GM21515 (cell line): ENCODE results near the gene RNF145.
"Not testable (repeated sequence)": the region's sequence is repeated elsewhere in the genome, so short reads cannot be mapped to it uniquely, and the experiment has no call there.

Experiments
- ATAC-seq: cut with Tn5 transposase; IDR thresholded peaks from one replicate; pipeline ENCODE4 v1.9.1; 2021; ENCODE audit not compliant: unreplicated experiment

RNF145 gene

DNA sequence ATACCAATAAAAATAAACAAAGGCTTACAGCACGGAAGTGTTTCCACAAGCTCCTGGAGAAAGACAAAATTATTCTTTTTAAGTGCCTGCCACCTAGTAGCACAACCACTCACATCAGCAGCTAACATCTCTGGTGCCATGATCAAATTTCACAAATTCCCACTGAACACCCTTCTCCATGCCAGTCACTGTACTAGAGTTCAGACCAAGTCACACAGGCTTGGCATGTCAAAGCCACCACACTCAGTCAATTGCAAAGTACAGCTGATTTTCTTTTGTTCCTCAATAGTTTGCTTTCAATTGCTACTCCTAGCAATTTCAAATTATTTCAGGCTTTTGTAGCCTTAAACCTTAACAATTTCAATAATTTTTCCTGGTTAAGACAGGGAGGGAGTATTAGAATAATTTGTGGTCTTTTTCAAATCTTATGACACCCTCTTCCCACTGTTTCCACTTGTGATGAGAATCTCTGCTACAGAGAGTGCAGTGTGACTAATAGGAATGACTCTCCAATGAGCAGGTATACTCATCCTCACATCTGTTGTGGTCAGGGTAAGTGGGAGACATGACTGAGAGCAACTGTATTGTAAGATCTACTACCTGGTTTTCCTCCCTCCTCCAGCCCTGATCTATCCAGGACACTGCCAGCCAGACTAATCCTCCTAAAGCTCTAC, 46.2 kb downstream of the RNF145 start:
- ATAC-seq, result no peak

- ATAC-seq, result no peak
Observed at GRCh38 chr5:159161361-159162214, 47.8 kb downstream of the RNF145 start.

DNA sequence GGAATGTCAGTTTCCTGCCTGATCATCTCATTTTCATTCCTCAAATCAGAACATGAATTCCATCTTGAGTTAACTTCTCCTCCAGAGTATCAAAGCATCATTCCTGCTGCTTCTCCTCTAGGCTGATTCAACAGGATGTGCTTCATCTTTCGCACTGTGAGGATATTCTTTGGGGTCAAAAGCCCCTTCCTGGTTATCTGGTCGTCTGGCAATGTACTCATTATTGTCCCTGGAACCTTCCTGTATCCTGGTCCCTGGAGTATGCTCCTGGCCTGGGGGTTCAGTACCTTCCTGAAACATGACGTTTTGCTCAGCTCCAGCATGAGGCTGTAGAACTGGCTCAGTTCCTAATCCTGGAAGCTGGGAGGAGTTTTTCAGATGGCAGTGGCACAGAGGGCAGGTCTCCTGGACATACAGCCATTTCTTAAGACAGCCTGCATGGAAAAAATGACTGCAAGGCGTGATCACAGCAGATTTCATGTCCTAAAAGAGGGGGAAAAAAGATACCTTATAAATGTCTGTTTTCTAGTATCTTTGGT, 50.7 kb downstream of the RNF145 start:
- not testable (repeated sequence) for ATAC-seq

DNA sequence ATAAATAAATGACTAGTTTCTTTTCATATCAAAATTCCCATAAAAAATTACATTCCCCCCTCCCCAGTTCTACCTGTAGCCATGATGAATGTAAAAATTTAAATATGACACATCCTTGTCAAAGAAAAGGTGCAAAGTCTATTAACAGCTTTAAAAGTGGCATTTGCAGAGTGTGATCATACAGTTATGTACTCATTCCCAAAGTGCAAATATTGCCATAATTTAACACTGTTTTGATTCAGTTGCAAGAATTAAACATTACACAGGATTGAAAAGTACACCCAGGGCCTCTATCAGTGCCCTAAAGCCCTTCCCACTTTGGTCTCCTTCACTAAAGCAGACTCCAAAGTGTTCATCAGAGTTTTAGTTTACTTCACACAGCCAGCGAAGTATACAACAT, 51.8 kb downstream of the RNF145 start:
- ATAC-seq, result no peak

GRCh38 chr5:159156426-159157238, 52.7 kb downstream of the RNF145 start:
- peak; percentile 84 for ATAC-seq

DNA sequence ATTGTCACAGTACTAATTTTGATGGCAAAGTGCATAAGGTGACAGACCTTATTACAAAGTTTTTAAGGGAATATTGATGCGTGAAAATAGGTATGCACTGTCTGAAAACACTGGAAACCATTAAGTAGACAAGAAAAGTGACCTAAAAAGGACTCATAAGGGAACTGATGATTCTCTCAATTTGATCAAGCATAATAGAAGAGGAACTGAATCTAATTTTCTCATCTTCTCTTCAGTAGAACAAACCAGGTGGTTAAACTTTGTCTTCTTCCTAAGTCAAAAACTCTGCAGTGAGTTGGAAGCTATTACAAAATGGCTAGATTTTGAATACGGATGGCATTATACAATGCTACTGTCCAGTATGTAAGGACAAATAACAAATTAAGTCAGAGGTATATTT, 53.4 kb downstream of the RNF145 start:
- no peak for ATAC-seq

DNA sequence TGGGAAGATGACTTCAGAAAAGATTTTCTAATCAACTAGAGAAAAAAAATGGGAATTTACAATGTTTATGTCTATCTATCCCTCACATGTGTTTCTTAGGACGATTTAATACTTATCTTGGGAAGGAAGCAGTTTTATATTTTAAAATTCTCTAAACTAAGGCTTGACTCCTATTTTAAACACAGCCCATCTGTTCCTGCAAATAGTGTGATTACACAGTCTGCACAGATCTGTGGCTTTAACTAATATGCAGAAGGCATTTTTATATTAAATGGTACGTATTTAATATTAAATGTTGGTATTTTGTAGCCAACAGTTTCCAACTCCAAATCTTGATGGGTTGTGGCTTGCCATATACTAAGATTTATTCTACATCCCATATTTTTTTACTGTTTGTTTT, 56.5 kb downstream of the RNF145 start:
- ATAC-seq, result no peak

DNA sequence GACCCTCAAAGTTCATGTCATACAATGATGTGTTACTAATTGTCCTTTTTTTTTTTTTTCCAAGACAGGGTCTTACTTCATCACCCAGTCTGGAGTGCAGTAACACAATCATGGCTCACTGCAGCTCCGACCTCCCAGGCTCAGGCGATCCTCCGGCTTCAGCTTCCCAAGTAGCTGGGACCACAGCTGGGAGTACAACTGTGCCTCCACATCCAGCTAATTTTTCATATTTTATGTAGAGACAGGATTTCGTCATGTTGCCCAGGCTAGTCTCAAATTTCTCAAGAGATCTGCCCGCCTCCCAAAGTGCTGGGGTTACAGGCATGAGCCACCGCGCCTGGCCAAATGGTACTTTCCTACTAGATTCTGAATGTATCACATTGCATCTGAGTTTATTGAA, 60.3 kb downstream of the RNF145 start:
- ATAC-seq, result no peak

- ATAC-seq, result no peak
Observed at GRCh38 chr5:159147976-159148375, 61.4 kb downstream of the RNF145 start.

DNA sequence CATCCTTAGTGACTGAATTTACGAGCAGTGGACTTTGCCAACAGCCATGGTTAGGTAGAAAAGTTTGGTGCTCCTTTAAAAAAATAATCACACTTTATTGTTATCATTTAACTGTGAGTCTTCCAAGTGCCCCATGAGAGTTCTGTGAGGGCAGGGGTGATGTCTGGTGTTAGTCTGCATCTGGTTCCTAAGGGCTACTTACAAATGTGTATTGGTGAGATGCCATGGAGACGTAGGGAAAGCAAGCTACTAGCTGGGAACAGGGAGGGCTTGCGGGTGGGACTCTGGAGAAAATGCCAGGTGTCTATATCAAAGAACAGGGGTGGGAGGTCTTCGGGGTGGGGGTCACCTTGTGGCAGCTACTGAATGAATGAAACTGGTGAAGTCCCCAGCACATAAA, 62.5 kb downstream of the RNF145 start:
- ATAC-seq, result no peak

- ATAC-seq, result not testable (repeated sequence)
Observed at GRCh38 chr5:159145160-159145559, 64.2 kb downstream of the RNF145 start.

DNA sequence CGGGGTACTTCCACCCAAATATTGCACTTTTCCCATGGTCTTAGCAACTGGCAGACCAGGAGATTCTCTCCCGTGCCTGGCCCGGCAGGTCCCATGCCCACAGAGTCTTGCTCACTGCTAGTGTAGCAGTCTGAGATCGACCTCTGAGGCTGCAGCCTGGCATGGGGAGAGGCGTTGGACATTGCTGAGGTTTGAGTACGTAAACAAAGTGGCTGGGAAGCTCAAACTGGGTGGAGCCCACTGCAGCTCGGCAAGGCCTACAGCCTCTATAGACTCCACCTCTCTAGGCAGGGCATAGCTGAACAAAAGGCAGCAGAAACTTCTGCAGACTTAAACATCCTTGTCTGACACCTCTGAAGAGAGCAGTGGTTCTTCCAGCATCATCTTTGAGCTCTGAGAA, 69.6 kb downstream of the RNF145 start:
- ATAC-seq, result no peak

DNA sequence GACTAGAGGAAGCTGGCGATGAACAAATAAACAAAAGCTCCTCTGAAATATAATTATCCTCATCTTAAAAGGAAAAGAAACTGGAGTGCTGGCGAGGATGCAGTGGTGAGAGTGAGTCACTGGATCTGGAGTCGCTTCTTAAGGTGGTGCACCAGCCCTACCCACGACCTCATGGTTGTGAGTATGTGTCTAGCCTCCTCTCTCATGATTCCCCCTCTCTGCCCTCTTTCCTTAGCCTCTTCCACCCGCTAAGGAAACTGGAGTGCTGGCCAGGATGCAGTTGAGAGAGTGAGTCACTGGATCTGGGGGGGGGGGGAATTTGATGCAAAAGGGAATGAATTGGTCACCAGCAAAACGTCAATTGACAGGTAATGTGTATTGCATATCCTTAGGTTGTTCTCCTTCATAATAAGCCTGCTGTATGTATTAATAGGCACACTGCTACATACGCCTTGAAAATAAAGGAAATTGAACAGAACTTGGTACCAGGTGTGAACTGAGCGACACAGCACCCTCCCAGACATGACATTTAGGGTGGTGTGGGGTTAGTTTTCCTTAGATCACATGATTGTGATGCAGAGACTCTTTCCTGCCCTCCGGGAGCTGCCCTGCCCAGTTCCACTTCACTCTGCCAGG, 73.3 kb downstream of the RNF145 start:
- no peak for ATAC-seq

DNA sequence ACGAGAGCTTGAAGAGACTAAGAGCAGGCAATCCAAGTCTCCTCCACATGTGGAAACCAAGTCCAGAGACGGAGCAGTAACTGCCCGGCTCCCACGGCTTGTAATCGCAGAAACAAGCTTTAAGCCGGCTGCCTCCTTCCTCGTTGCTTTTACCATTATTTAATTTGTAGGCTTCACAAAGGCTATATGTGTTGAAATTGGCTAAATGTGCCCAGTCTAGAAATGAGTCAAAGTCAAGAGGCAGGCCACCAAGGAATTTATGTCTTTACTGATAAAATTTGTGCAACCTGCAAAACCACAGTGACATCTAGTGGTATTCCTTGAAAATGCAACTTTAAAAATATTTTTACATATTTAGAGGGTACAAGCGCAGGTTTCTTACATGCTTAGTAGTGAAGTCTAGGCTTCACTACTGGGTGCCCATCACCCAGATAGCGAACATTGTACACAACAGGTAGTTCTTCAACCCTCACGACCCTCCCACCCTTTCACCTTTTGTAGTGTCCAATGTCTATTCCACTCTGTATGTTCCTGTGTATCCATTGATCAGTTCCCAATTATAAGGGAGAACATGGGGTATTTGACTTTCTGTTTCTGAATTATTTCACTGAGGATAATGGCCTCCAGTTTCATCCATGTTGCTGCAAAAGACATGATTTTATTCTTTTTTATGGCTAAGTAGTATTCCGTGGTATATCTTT, 76.2 kb downstream of the RNF145 start:
- no peak for ATAC-seq

- no peak for ATAC-seq
Observed at GRCh38 chr5:159132429-159133040, 76.8 kb downstream of the RNF145 start.

GRCh38 chr5:159131951-159132350, 77.4 kb downstream of the RNF145 start:
- ATAC-seq, result no peak

DNA sequence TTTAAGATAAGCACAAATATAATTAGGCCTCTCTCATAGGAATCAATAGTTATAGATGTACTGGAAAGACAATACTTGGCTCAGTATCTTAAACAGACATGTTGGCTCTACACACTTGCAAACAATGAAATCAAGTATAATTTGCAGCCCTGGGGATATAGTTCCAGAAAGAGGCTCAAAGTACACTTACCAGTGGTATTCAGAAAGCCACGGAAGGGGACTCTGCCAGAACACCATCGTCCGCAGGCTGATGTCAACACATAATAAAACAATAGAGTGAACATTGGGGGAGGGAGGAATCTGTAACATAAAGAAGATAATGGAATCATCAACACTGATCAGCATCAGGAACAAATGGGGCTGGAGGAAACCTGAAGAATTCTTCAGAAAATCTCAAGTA, 78.5 kb downstream of the RNF145 start:
- no peak for ATAC-seq

GRCh38 chr5:159128070-159128541, 81.2 kb downstream of the RNF145 start:
- ATAC-seq, result no peak

- ATAC-seq, result no peak
Observed at GRCh38 chr5:159123700-159124099, 85.7 kb downstream of the RNF145 start.

GRCh38 chr5:159123189-159123588, 86.2 kb downstream of the RNF145 start:
- no peak for ATAC-seq
